ENCODE data around the gene KRT77. TPM values are rescaled to one million over a fixed set of nuclear protein-coding genes. Genes with fewer than 3 reads are reported as not detected.

The KRT77 gene
- total RNA-seq, 4 donors from 2014 or later: not detected

GRCh38 chr12:52655251-52655650 is 48.1 kb downstream of the KRT77 start:
- intact Hi-C loops (cut with DNase I; ENCODE audit: low total_unique reads): no loop called here
- WGBS, 2 donors (ENCODE audit: low coverage in 1 of 2): 60% methylated on average over 1 to 6 of the region's 6 CpGs
- peaks cover 18% of the 10 kb centered on the region for H3K27me3 ChIP-seq
- in situ Hi-C loops (cut with MboI; ENCODE audit: low pct_ligation_motif_present in 1 of 4, low pct_unique_long_range_greater_than_20kb in 1 of 4, low sequenced_read_pairs in 3 of 4): no loop called here
- no peak for DNase-seq
- H3K4me3 ChIP-seq: no peak overlapping the region
- no peak overlapping the region for H3K27ac ChIP-seq
- peaks cover 0 to 10% (median 3%) of the 10 kb centered on the region in 4 donors for H3K4me1 ChIP-seq
- H3K36me3 ChIP-seq: no peaks in the 10 kb centered on the region
- TF ChIP-seq POLR2A (IDR thresholded peaks at IDR 0.05) (no peak), CTCF (IDR thresholded peaks at IDR 0.05) (no peak), EP300 (IDR thresholded peaks at IDR 0.05; ENCODE audit: low read depth) (no peak), POLR2AphosphoS5 (IDR thresholded peaks at IDR 0.05) (no peak)
- H3K9me3 ChIP-seq: no peaks in the 10 kb centered on the region

GRCh38 chr12:52651726-52652261 is 51.5 kb downstream of the KRT77 start, which contains the start of gene KRT2:
TSS of gene KRT2 (minus strand) at chr12:52652211. CDS start at chr12:52652142, 69 bp downstream.
- intact Hi-C loops (cut with DNase I; ENCODE audit: low total_unique reads) (no loop called here), in situ Hi-C loops (cut with MboI; ENCODE audit: low pct_ligation_motif_present in 1 of 4, low pct_unique_long_range_greater_than_20kb in 1 of 4, low sequenced_read_pairs in 3 of 4) (no loop called here)
- no peak within 1 kb of the TSS for H3K27ac ChIP-seq

GRCh38 chr12:52650520-52651081 is 52.7 kb downstream of the KRT77 start:
- TF ChIP-seq CTCF (IDR thresholded peaks at IDR 0.05): no peak
- TF ChIP-seq POLR2AphosphoS5 (IDR thresholded peaks at IDR 0.05): no peak
- TF ChIP-seq EP300 (IDR thresholded peaks at IDR 0.05; ENCODE audit: low read depth): no peak
- TF ChIP-seq POLR2A (IDR thresholded peaks at IDR 0.05): no peak
- Histone ChIP-seq H3K4me3 (no peak overlapping the region), H3K9me3 (no peaks in the 10 kb centered on the region), H3K4me1 (peaks cover 0 to 10% (median 3%) of the 10 kb centered on the region in 4 donors), H3K27me3 (peaks cover 14% of the 10 kb centered on the region), H3K27ac (peak overlapping the region in 1 of 4 donors; percentile 18), H3K36me3 (no peaks in the 10 kb centered on the region)
- intact Hi-C loops (cut with DNase I; ENCODE audit: low total_unique reads) (loop anchor here (1.0 kb wide), 1 partner anchor 21 kb away; no protein-coding TSS in a partner anchor), in situ Hi-C loops (cut with MboI; ENCODE audit: low pct_ligation_motif_present in 1 of 4, low pct_unique_long_range_greater_than_20kb in 1 of 4, low sequenced_read_pairs in 3 of 4) (no loop called here)
- no peak for DNase-seq
- WGBS, 2 donors (ENCODE audit: low coverage in 1 of 2): 24% methylated on average over 4 to 12 of the region's 12 CpGs

More at GRCh38 chr12:52651726-52652261, 51.5 kb downstream of the KRT77 start, which contains the start of gene KRT2:
- no peaks in the 10 kb centered on the region for H3K9me3 ChIP-seq
- no peak for DNase-seq
- peaks cover 0 to 10% (median 3%) of the 10 kb centered on the region in 4 donors for H3K4me1 ChIP-seq
- no peaks in the 10 kb centered on the region for H3K36me3 ChIP-seq
- TF ChIP-seq CTCF (IDR thresholded peaks at IDR 0.05): no peak
- TF ChIP-seq POLR2A (IDR thresholded peaks at IDR 0.05): no peak
- no peak for TF ChIP-seq EP300 (IDR thresholded peaks at IDR 0.05; ENCODE audit: low read depth)
- TF ChIP-seq POLR2AphosphoS5 (IDR thresholded peaks at IDR 0.05): no peak
- no peak within 1 kb of the TSS for H3K4me3 ChIP-seq
- 90 to 91% methylated on average over 4 to 16 of the region's 16 CpGs for WGBS, 2 donors (ENCODE audit: low coverage in 1 of 2)
- peaks cover 14% of the 10 kb centered on the region for H3K27me3 ChIP-seq

- no peak for DNase-seq
- no peaks in the 10 kb centered on the region for H3K9me3 ChIP-seq
- H3K4me3 ChIP-seq: no peak overlapping the region
- WGBS, 2 donors (ENCODE audit: low coverage in 1 of 2): 78 to 92% methylated on average over 2 to 6 of the region's 6 CpGs
- in situ Hi-C loops (cut with MboI; ENCODE audit: low pct_ligation_motif_present in 1 of 4, low pct_unique_long_range_greater_than_20kb in 1 of 4, low sequenced_read_pairs in 3 of 4) (no loop called here), intact Hi-C loops (cut with DNase I; ENCODE audit: low total_unique reads) (no loop called here)
- no peak for TF ChIP-seq CTCF (IDR thresholded peaks at IDR 0.05)
- TF ChIP-seq POLR2AphosphoS5 (IDR thresholded peaks at IDR 0.05): no peak
- no peak for TF ChIP-seq EP300 (IDR thresholded peaks at IDR 0.05; ENCODE audit: low read depth)
- no peak for TF ChIP-seq POLR2A (IDR thresholded peaks at IDR 0.05)
- peaks cover 7% of the 10 kb centered on the region for H3K27me3 ChIP-seq
- H3K27ac ChIP-seq: no peak overlapping the region
- peaks cover 0 to 10% (median 3%) of the 10 kb centered on the region in 4 donors for H3K4me1 ChIP-seq
- no peaks in the 10 kb centered on the region for H3K36me3 ChIP-seq
Measured at GRCh38 chr12:52649066-52649465, 54.3 kb downstream of the KRT77 start.

Measured in transverse colon (tissue), 4 donors.